ENCODE measurements around the gene ALDH9A1.
"Not testable (repeated sequence)": the region's sequence is repeated elsewhere in the genome, so short reads cannot be mapped to it uniquely, and the experiment has no call there.

ALDH9A1 gene

GRCh38 chr1:165638211-165638610 lies 60.2 kb downstream of the ALDH9A1 start:
- H3K36me3 Mint-ChIP-seq, H3K27me3 Mint-ChIP-seq, H3K27ac Mint-ChIP-seq, H3K4me3 Mint-ChIP-seq, H3K9me3 Mint-ChIP-seq: not testable (repeated sequence)
- H3K4me1 Mint-ChIP-seq, result peaks cover 30% of the 10 kb centered on the region

- Mint-ChIP-seq H3K4me3 (no peak overlapping the region), H3K27me3 (no peaks in the 10 kb centered on the region), H3K36me3 (peaks cover 6% of the 10 kb centered on the region), H3K27ac (no peak overlapping the region), H3K9me3 (no peaks in the 10 kb centered on the region), H3K4me1 (peaks cover 30% of the 10 kb centered on the region)
Observed at GRCh38 chr1:165637427-165637826, 60.9 kb downstream of the ALDH9A1 start.

- no peak overlapping the region for H3K4me3 Mint-ChIP-seq
- no peak overlapping the region for H3K27ac Mint-ChIP-seq
- peaks cover 26% of the 10 kb centered on the region for H3K4me1 Mint-ChIP-seq
- peaks cover 6% of the 10 kb centered on the region for H3K36me3 Mint-ChIP-seq
- no peaks in the 10 kb centered on the region for H3K9me3 Mint-ChIP-seq
- H3K27me3 Mint-ChIP-seq, result no peaks in the 10 kb centered on the region
Observed at GRCh38 chr1:165635823-165636222, 62.5 kb downstream of the ALDH9A1 start.

GRCh38 chr1:165635329-165635728 lies 63.0 kb downstream of the ALDH9A1 start:
- Mint-ChIP-seq H3K36me3 (peaks cover 6% of the 10 kb centered on the region), H3K27ac (no peak overlapping the region), H3K27me3 (no peaks in the 10 kb centered on the region), H3K4me3 (no peak overlapping the region), H3K9me3 (no peaks in the 10 kb centered on the region), H3K4me1 (peaks cover 23% of the 10 kb centered on the region)

GRCh38 chr1:165634154-165634921 lies 64.0 kb downstream of the ALDH9A1 start:
- peaks cover 22% of the 10 kb centered on the region for H3K4me1 Mint-ChIP-seq
- no peaks in the 10 kb centered on the region for H3K9me3 Mint-ChIP-seq
- H3K27ac Mint-ChIP-seq, result no peak overlapping the region
- no peak overlapping the region for H3K4me3 Mint-ChIP-seq
- no peaks in the 10 kb centered on the region for H3K27me3 Mint-ChIP-seq
- peaks cover 6% of the 10 kb centered on the region for H3K36me3 Mint-ChIP-seq

- no peak overlapping the region for H3K27ac Mint-ChIP-seq
Observed at GRCh38 chr1:165633614-165634013, 64.7 kb downstream of the ALDH9A1 start.

GRCh38 chr1:165632491-165632890 lies 65.9 kb downstream of the ALDH9A1 start:
- no peaks in the 10 kb centered on the region for H3K9me3 Mint-ChIP-seq
- H3K4me1 Mint-ChIP-seq, result peaks cover 22% of the 10 kb centered on the region
- H3K27ac Mint-ChIP-seq, result no peak overlapping the region
- H3K36me3 Mint-ChIP-seq, result peaks cover 4% of the 10 kb centered on the region
- H3K27me3 Mint-ChIP-seq, result no peaks in the 10 kb centered on the region
- H3K4me3 Mint-ChIP-seq, result peak overlapping the region; percentile 53

More at GRCh38 chr1:165633614-165634013, 64.7 kb downstream of the ALDH9A1 start:
- Mint-ChIP-seq H3K9me3 (no peaks in the 10 kb centered on the region), H3K27me3 (no peaks in the 10 kb centered on the region), H3K4me1 (peaks cover 22% of the 10 kb centered on the region), H3K36me3 (peaks cover 4% of the 10 kb centered on the region), H3K4me3 (no peak overlapping the region)

- H3K36me3 Mint-ChIP-seq, result peaks cover 4% of the 10 kb centered on the region
- no peaks in the 10 kb centered on the region for H3K27me3 Mint-ChIP-seq
- no peaks in the 10 kb centered on the region for H3K9me3 Mint-ChIP-seq
- no peak overlapping the region for H3K4me3 Mint-ChIP-seq
- H3K27ac Mint-ChIP-seq, result no peak overlapping the region
- H3K4me1 Mint-ChIP-seq, result peaks cover 22% of the 10 kb centered on the region
Observed at GRCh38 chr1:165632152-165632469, 66.3 kb downstream of the ALDH9A1 start.

- peaks cover 19% of the 10 kb centered on the region for H3K4me1 Mint-ChIP-seq
- no peaks in the 10 kb centered on the region for H3K27me3 Mint-ChIP-seq
Observed at GRCh38 chr1:165631342-165632151, 66.8 kb downstream of the ALDH9A1 start.

GRCh38 chr1:165630629-165631341 lies 67.6 kb downstream of the ALDH9A1 start, which contains the start of gene MGST3:
MGST3 (plus strand) TSS chr1:165631234; CDS start chr1:165649848, 18,614 bp downstream.
- Mint-ChIP-seq H3K27me3 (no peaks in the 10 kb centered on the region), H3K4me1 (peaks cover 17% of the 10 kb centered on the region), H3K27ac (peak within 1 kb of the TSS; percentile 80), H3K9me3 (no peaks in the 10 kb centered on the region), H3K36me3 (no peaks in the 10 kb centered on the region), H3K4me3 (no peak within 1 kb of the TSS)

More at GRCh38 chr1:165631342-165632151, 66.8 kb downstream of the ALDH9A1 start:
- Mint-ChIP-seq H3K9me3 (no peaks in the 10 kb centered on the region), H3K27ac (no peak overlapping the region), H3K36me3 (no peaks in the 10 kb centered on the region), H3K4me3 (no peak overlapping the region)

- Mint-ChIP-seq H3K27me3 (no peaks in the 10 kb centered on the region), H3K9me3 (no peaks in the 10 kb centered on the region), H3K36me3 (no peaks in the 10 kb centered on the region), H3K4me1 (peaks cover 15% of the 10 kb centered on the region), H3K27ac (peak overlapping the region; percentile 80), H3K4me3 (no peak overlapping the region)
Observed at GRCh38 chr1:165629848-165630628, 68.3 kb downstream of the ALDH9A1 start.

GRCh38 chr1:165629151-165629550 lies 69.2 kb downstream of the ALDH9A1 start:
- H3K36me3 Mint-ChIP-seq, result no peaks in the 10 kb centered on the region
- peaks cover 2% of the 10 kb centered on the region for H3K27me3 Mint-ChIP-seq
- H3K9me3 Mint-ChIP-seq, result no peaks in the 10 kb centered on the region
- H3K4me1 Mint-ChIP-seq, result peaks cover 10% of the 10 kb centered on the region
- H3K4me3 Mint-ChIP-seq, result peak overlapping the region; percentile 49
- H3K27ac Mint-ChIP-seq, result no peak overlapping the region

- Mint-ChIP-seq H3K27ac (no peak overlapping the region), H3K4me1 (peaks cover 4% of the 10 kb centered on the region), H3K9me3 (no peaks in the 10 kb centered on the region), H3K4me3 (no peak overlapping the region), H3K36me3 (no peaks in the 10 kb centered on the region), H3K27me3 (peaks cover 2% of the 10 kb centered on the region)
Observed at GRCh38 chr1:165628147-165628822, 70.1 kb downstream of the ALDH9A1 start.

- Mint-ChIP-seq H3K4me3 (no peak overlapping the region), H3K4me1 (no peaks in the 10 kb centered on the region), H3K27ac (no peak overlapping the region)
Observed at GRCh38 chr1:165624441-165624840, 73.9 kb downstream of the ALDH9A1 start.

More at GRCh38 chr1:165624441-165624840, 73.9 kb downstream of the ALDH9A1 start:
- Mint-ChIP-seq H3K36me3 (no peaks in the 10 kb centered on the region), H3K27me3 (peaks cover 2% of the 10 kb centered on the region), H3K9me3 (no peaks in the 10 kb centered on the region)

Measured in activated naive CD4-positive, alpha-beta T cell treated with anti-CD3 and anti-CD28 coated beads, Interleukin-2, amount 50 U/mL, for 24 hours (primary cell).